ENCODE measurements around the gene TMPRSS12. TPM values are rescaled to one million over a fixed set of nuclear protein-coding genes. Genes with fewer than 3 reads are reported as not detected.

Gene TMPRSS12
- total and polyA plus RNA-seq, 9 of the 15 experiments (the other 6 are each of a cell fraction or from before 2014, with no cell fraction given), result 0.04 TPM; not detected in 8

DNA sequence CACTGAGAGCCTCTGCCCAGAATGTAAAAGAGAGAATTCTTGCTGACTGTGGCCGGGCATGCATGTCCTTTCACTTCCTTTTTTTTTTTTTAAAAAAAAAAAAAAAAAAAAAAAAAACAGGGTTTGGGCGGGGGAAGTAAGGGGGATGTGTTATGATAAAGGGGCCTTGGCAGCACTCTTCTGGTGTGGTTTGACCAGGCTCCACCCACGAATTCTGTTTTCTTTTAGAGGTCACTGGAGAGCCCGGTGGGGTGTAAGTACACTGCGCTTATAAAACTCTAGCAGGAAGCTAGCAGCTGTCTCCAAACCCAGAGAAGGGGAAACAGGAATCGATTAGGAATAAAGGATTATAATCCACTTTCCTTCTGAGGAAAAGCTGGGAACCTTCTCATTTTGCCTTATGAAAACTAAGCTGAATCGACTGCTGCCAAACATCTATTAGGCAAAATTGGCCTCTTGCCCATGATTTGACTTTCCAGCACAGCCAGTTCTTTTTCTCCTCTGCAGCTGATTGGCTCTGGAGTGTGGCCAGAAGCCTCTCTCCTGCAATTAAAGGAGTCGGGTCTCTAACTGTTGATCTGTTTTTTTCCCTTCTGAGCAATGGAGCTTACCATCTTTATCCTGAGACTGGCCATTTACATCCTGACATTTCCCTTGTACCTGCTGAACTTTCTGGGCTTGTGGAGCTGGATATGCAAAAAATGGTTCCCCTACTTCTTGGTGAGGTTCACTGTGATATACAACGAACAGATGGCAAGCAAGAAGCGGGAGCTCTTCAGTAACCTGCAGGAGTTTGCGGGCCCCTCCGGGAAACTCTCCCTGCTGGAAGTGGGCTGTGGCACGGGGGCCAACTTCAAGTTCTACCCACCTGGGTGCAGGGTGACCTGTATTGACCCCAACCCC lies 82.0 kb downstream of the TMPRSS12 start (continued):
- TF ChIP-seq VEZF1 (CRISPR knock-in tag; IDR thresholded peaks at IDR 0.05) (peak; percentile 96), HDAC1 (IDR thresholded peaks at IDR 0.05) (peak in 1 of 2 experiments; percentile 34; a peak in 1 of 4 replicates), ZNF395 (CRISPR knock-in tag; IDR thresholded peaks at IDR 0.05) (peak; percentile 69; the same call in 1 of the 2 replicates), MAFK (IDR thresholded peaks at IDR 0.05; ENCODE audit: low read length) (peak; percentile 24), SPI1 (IDR thresholded peaks at IDR 0.05; ENCODE audit: borderline replicate concordance, low read depth, low read length) (peak; percentile 92), KDM5B (IDR thresholded peaks at IDR 0.05; ENCODE audit: insufficient replicate concordance, low read depth, low read length) (peak; percentile 47), GATAD2A (IDR thresholded peaks at IDR 0.05) (0 out of 2 replicates have a peak, but pooled peaks have one; percentile 47), THAP12 (CRISPR knock-in tag; IDR thresholded peaks at IDR 0.05) (no peak), EP400 (IDR thresholded peaks at IDR 0.05) (peak; percentile 19; the same call in 1 of the 2 replicates), DNMT1 (IDR thresholded peaks at IDR 0.05) (no peak), NRF1 (conservative IDR thresholded peaks at IDR 0.05 in 1 of 2, IDR thresholded peaks at IDR 0.05 in 1 of 2) (peak in 1 of 2 experiments; percentile 15; a peak in 1 of 4 replicates), RBBP5 (IDR thresholded peaks at IDR 0.05; ENCODE audit: borderline replicate concordance, insufficient read depth, low read length, poor library complexity, severe bottlenecking) (peak; percentile 50), XRCC5 (IDR thresholded peaks at IDR 0.05; ENCODE audit: low read depth, low read length) (0 out of 2 replicates have a peak, but pooled peaks have one; percentile 39)
- TF ChIP-seq, protein P1, sequence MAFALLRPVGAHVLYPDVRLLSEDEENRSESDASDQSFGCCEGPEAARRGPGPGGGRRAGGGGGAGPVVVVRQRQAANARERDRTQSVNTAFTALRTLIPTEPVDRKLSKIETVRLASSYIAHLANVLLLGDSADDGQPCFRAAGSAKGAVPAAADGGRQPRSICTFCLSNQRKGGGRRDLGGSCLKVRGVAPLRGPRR (CRISPR knock-in tag; IDR thresholded peaks at IDR 0.05), result no peak
